PC-9 (cell line): ENCODE data around the gene THAP10. TPM values are rescaled to one million over a fixed set of nuclear protein-coding genes. Genes with fewer than 3 reads are reported as not detected.

Experiments used
- BruUV-seq: library from RNA; stranded (reverse); fragments of 400-500 nt; replicated peaks from 2 replicates; lab custom pipeline; 2021; lab: Mats Ljungman, UMichigan
- CTCF ChIA-PET: fragments of 300-600 bp; sonication (Branson Sonifier 250); formaldehyde crosslinking; loops from one replicate; lab custom pipeline; 2022; ENCODE audit warnings: antibody characterized with exemption; lab: Charles Lee
- POLR2A ChIA-PET: fragments of 300-600 bp; sonication (Branson Sonifier 250); formaldehyde crosslinking; loops from one replicate; lab custom pipeline; 2022; ENCODE audit warnings: antibody characterized with exemption; ENCODE audit not compliant: unreplicated experiment; lab: Charles Lee
- DNase-seq, 2 experiments: peaks; one replicate each; pipeline versions ENCODE4 v3.0.0 to v3.0.0-alpha.2; 2015 to 2022; ENCODE audit warnings: mixed read lengths in 1 of 2
- H2AFZ ChIP-seq: fragments of 200-600 bp; sonication (generic); 2 replicates; pipeline ENCODE4 v1.8.1; 2017; ENCODE audit warnings: antibody characterized with exemption
- H3F3A ChIP-seq: fragments of 200-600 bp; sonication (generic); 2 replicates; pipeline ENCODE4 v1.8.1; 2017; ENCODE audit warnings: antibody characterized with exemption, mild to moderate bottlenecking, low read depth; ENCODE audit not compliant: insufficient read depth
- H3K27ac ChIP-seq: fragments of 200-600 bp; sonication (generic); 2 replicates; pipeline ENCODE4 v1.6.1; 2016; ENCODE audit warnings: mixed run types
- H3K27me3 ChIP-seq: fragments of 200-600 bp; sonication (generic); 2 replicates; pipeline ENCODE4 v1.6.1; 2016; ENCODE audit warnings: low read depth, mixed run types; ENCODE audit not compliant: insufficient read depth
- H3K36me3 ChIP-seq: fragments of 200-600 bp; sonication (generic); 2 replicates; pipeline ENCODE4 v1.6.1; 2016; ENCODE audit warnings: low read depth, mixed run types
- H3K4me1 ChIP-seq: fragments of 200-600 bp; sonication (generic); replicated peaks from 2 replicates; pipeline ENCODE4 v1.6.1; 2016; ENCODE audit warnings: mixed run types; ENCODE audit not compliant: insufficient read depth
- H3K4me2 ChIP-seq: fragments of 200-600 bp; sonication (generic); 2 replicates; pipeline ENCODE4 v1.6.1; 2017; ENCODE audit warnings: mixed run types
- H3K4me3 ChIP-seq: fragments of 200-600 bp; sonication (generic); 2 replicates; pipeline ENCODE4 v1.6.1; 2016; ENCODE audit warnings: mixed run types
- H3K79me2 ChIP-seq: fragments of 200-600 bp; sonication (generic); 2 replicates; pipeline ENCODE4 v1.6.1; 2017; ENCODE audit warnings: low read depth, mixed run types
- H3K9me2 ChIP-seq: fragments of 200-600 bp; sonication (generic); 2 replicates; pipeline ENCODE4 v1.8.1; 2017; ENCODE audit warnings: mild to moderate bottlenecking; ENCODE audit not compliant: insufficient read depth
- H3K9me3 ChIP-seq: fragments of 200-600 bp; sonication (generic); 2 replicates; pipeline ENCODE4 v1.8.1; 2016; ENCODE audit warnings: low read depth; ENCODE audit not compliant: insufficient read depth
- H4K20me1 ChIP-seq: fragments of 200-600 bp; sonication (generic); 2 replicates; pipeline ENCODE4 v1.8.1; 2017; ENCODE audit not compliant: insufficient read depth
- CTCF ChIP-seq: fragments of 200-600 bp; sonication (generic); conservative IDR thresholded peaks from 2 replicates; pipeline ENCODE4 v1.6.1; 2017; ENCODE audit warnings: mixed run types, antibody characterized with exemption, mild to moderate bottlenecking, moderate library complexity
- EZH2 ChIP-seq: fragments of 200-600 bp; sonication (generic); IDR thresholded peaks from 2 replicates; pipeline ENCODE4 v1.8.0; 2017; ENCODE audit warnings: antibody characterized with exemption, low read depth
- intact Hi-C: fragments of 100-400 bp; cut with micrococcal nuclease; formaldehyde crosslinking; loops from one replicate; pipeline ENCODE4 v1.10.0; 2022; ENCODE audit not compliant: unreplicated experiment
- total RNA-seq: library from RNA; stranded (reverse); gene quantifications from 2 replicates; pipeline ENCODE4 v1.2.3, GENCODE V29; 2021

THAP10 gene
- total RNA-seq, 1 experiment from 2014 or later: 5.5 TPM

- DNase-seq: no peak
- BruUV-seq: TSS peak; percentile 66
- H2AFZ ChIP-seq: no peak overlapping the region
- POLR2A ChIA-PET: interaction anchor here (0.5 to 0.6 kb wide), 2 partner anchors 11 to 18 kb away, joined by 4 to 5 read pairs; no protein-coding TSS in a partner anchor
- peak overlapping the region; percentile 68 for H3K4me3 ChIP-seq
- CTCF ChIA-PET: interaction anchor here (1.0 kb wide), 1 partner anchor 9 kb away, joined by 3 read pairs; no protein-coding TSS in a partner anchor
- peaks cover 36% of the 10 kb centered on the region for H3F3A ChIP-seq
- no peak overlapping the region for H3K27ac ChIP-seq
- no peaks in the 10 kb centered on the region for H3K9me3 ChIP-seq
- H3K9me2 ChIP-seq: no peaks in the 10 kb centered on the region
- H3K27me3 ChIP-seq: no peaks in the 10 kb centered on the region
- peak overlapping the region; percentile 80 for H3K4me2 ChIP-seq
- H3K36me3 ChIP-seq: no peaks in the 10 kb centered on the region
- H3K79me2 ChIP-seq: peaks cover 7% of the 10 kb centered on the region
- intact Hi-C loops: no loop called here
- TF ChIP-seq EZH2: no peak
- no peak for TF ChIP-seq CTCF
- peaks cover 36% of the 10 kb centered on the region for H3K4me1 ChIP-seq
- no peaks in the 10 kb centered on the region for H4K20me1 ChIP-seq
These were observed 39.5 kb downstream of the THAP10 start for GRCh38 chr15:70852501-70853317.

GRCh38 chr15:70851889-70852288 is 40.3 kb downstream of the THAP10 start:
- Histone ChIP-seq H3K79me2 (peaks cover 7% of the 10 kb centered on the region), H2AFZ (no peak overlapping the region), H3K9me3 (no peaks in the 10 kb centered on the region), H3K4me2 (peak overlapping the region; percentile 80; the same call in 1 of the 2 replicates), H3K36me3 (no peaks in the 10 kb centered on the region), H3K9me2 (no peaks in the 10 kb centered on the region), H3K4me1 (peaks cover 28% of the 10 kb centered on the region), H4K20me1 (no peaks in the 10 kb centered on the region), H3K4me3 (no peak overlapping the region), H3K27me3 (no peaks in the 10 kb centered on the region), H3K27ac (no peak overlapping the region), H3F3A (peaks cover 28% of the 10 kb centered on the region; the same call in 1 of the 2 replicates)
- ChIA-PET CTCF (interaction anchor here (1.0 kb wide), 1 partner anchor 10 kb away, joined by 3 read pairs; no protein-coding TSS in a partner anchor), POLR2A (interaction anchor here (0.6 kb wide), 1 partner anchor 12 kb away, joined by 5 read pairs; no protein-coding TSS in a partner anchor)
- no peak for DNase-seq
- TF ChIP-seq CTCF (no peak), EZH2 (no peak)
- BruUV-seq: no TSS peak
- intact Hi-C loops: no loop called here

DNA sequence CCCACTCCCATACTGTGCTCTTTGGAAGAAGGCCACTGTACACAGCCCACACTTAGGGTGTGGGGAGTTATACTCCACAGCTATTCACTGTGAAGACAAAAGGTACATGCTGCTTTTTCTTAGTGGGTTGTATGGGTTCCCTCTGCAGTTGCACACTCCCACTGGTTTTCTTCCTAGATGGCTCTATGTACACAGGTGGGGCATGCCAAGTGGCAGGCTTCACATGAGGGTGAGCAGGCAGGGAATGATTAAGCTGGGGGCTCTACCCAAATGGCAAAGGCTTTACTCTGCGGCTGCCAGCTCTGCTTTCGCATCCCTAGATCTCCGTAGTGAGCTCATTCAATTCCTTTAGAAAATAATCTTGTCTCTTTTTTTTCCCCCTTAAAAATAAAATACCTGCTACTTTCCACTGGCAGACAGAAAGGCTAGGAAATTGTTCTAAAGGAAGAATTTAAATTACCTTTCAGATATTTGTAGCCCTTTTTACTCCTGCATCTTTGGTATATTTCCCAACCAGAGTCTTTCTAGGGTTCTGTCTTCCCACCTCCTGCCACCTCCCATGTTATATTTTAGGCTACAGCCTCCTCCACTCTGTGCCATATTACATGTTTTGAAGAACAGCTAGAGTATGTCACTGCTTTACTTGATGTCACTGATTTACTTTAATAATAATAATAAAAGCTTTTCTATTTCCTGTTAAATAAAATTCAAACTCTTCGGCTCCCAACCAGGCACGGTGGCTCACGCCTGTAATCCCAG is 46.5 kb downstream of the THAP10 start:
- ChIA-PET CTCF (no interaction called here), POLR2A (interaction anchor here (0.6 kb wide), 1 partner anchor 163 kb away, joined by 4 read pairs; no protein-coding TSS in a partner anchor)
- Histone ChIP-seq H3K79me2 (no peaks in the 10 kb centered on the region), H2AFZ (no peak overlapping the region), H3K4me2 (no peak overlapping the region), H3F3A (no peaks in the 10 kb centered on the region), H3K4me1 (no peaks in the 10 kb centered on the region), H4K20me1 (no peaks in the 10 kb centered on the region), H3K27me3 (no peaks in the 10 kb centered on the region), H3K27ac (no peak overlapping the region), H3K36me3 (no peaks in the 10 kb centered on the region), H3K9me3 (no peaks in the 10 kb centered on the region), H3K9me2 (no peaks in the 10 kb centered on the region), H3K4me3 (no peak overlapping the region)
- BruUV-seq: no TSS peak
- intact Hi-C loops: no loop called here
- DNase-seq: no peak
- TF ChIP-seq EZH2: no peak
- no peak for TF ChIP-seq CTCF
